MM.1S (cell line): ENCODE results near the gene MARCHF10.

Experiments used
- EZH2 ChIP-seq: fragments of 300-600 bp; sonication (generic); optimal IDR thresholded peaks from 2 replicates; pipeline ENCODE3; 2017; ENCODE audit warnings: low read depth, mild to moderate bottlenecking, antibody characterized with exemption, low read length, mixed read lengths
- EZH2phosphoT487 ChIP-seq: fragments of 300-600 bp; sonication (generic); IDR thresholded peaks from 2 replicates; pipeline ENCODE4 v1.6.1; 2018; ENCODE audit warnings: antibody characterized with exemption, low read length
- TF ChIP-seq, protein P1 (sequence below): fragments of 300-600 bp; sonication (generic); IDR thresholded peaks from 2 replicates; pipeline ENCODE4 v1.5.1; 2016; ENCODE audit warnings: antibody characterized with exemption, low read length, mixed read lengths

- TF ChIP-seq, protein P1, sequence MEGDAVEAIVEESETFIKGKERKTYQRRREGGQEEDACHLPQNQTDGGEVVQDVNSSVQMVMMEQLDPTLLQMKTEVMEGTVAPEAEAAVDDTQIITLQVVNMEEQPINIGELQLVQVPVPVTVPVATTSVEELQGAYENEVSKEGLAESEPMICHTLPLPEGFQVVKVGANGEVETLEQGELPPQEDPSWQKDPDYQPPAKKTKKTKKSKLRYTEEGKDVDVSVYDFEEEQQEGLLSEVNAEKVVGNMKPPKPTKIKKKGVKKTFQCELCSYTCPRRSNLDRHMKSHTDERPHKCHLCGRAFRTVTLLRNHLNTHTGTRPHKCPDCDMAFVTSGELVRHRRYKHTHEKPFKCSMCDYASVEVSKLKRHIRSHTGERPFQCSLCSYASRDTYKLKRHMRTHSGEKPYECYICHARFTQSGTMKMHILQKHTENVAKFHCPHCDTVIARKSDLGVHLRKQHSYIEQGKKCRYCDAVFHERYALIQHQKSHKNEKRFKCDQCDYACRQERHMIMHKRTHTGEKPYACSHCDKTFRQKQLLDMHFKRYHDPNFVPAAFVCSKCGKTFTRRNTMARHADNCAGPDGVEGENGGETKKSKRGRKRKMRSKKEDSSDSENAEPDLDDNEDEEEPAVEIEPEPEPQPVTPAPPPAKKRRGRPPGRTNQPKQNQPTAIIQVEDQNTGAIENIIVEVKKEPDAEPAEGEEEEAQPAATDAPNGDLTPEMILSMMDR = no peak
- TF ChIP-seq EZH2 (no peak), EZH2phosphoT487 (no peak)
These were observed 141.9 kb downstream of the MARCHF10 start for GRCh38 chr17:62666061-62666800.
